Naive thymus-derived CD4-positive, alpha-beta T cell (primary cell): Measurements from ENCODE around the gene SCN2B. TPM values are rescaled to one million over a fixed set of nuclear protein-coding genes. Genes with fewer than 3 reads are reported as not detected.
A peak's percentile ranks its signal among the peaks of the same experiment; 100 is the strongest.

ENCODE experiments used
- ATAC-seq: fragments of 150-1000 bp; cut with Tn5 transposase; 2 replicates; pipeline ENCODE4 v1.10.0; 2021; ENCODE audit warnings: mild to moderate bottlenecking, moderate library complexity
- CTCF ChIA-PET: fragments of 350-600 bp; sonication (Branson Sonifier 250); formaldehyde crosslinking; loops from one replicate; lab custom pipeline; 2021; ENCODE audit warnings: antibody characterized with exemption; lab: Charles Lee
- POLR2A ChIA-PET: fragments of 350-600 bp; sonication (Branson Sonifier 250); formaldehyde crosslinking; loops from one replicate; lab custom pipeline; 2021; ENCODE audit warnings: antibody characterized with exemption, inconsistent platforms; lab: Charles Lee
- DNase-seq, 9 donors: peaks; one replicate each; pipeline versions ENCODE4 v3.0.0 to v3.0.0-alpha.2; 2020 to 2022; ENCODE audit warnings: mixed read lengths in 1 of 9
- H3K27ac ChIP-seq: one replicate; pipeline ENCODE4 v1.7.0; 2013; ENCODE audit warnings: mild to moderate bottlenecking, low read depth, low read length, moderate library complexity
- H3K27me3 ChIP-seq, 2 donors: one replicate each; pipeline ENCODE4 v1.7.0; 2013; ENCODE audit warnings: low read length in 2 of 2, mild to moderate bottlenecking in 2 of 2, moderate library complexity in 2 of 2; ENCODE audit not compliant: control insufficient read depth in 2 of 2, insufficient read depth in 2 of 2
- H3K36me3 ChIP-seq, 3 experiments: 1 replicate in 2 of 3; 2 replicates in 1 of 3; pipeline ENCODE4 v1.7.0; 2013; ENCODE audit warnings: low read length in 3 of 3, mild to moderate bottlenecking in 3 of 3, moderate library complexity in 1 of 3; ENCODE audit not compliant: insufficient read depth in 3 of 3, control insufficient read depth in 2 of 3
- H3K4me1 ChIP-seq, 2 donors: one replicate each; pipeline ENCODE4 v1.7.0; 2013; ENCODE audit warnings: low read length in 2 of 2, mild to moderate bottlenecking in 2 of 2, moderate library complexity in 1 of 2; ENCODE audit not compliant: control insufficient read depth in 2 of 2, insufficient read depth in 2 of 2
- H3K4me3 ChIP-seq: 2 replicates; pipeline ENCODE4 v1.7.0; 2013; ENCODE audit warnings: mild to moderate bottlenecking, low read length
- H3K9me3 ChIP-seq, 3 experiments: 1 replicate in 2 of 3; 2 replicates in 1 of 3; pipeline ENCODE4 v1.7.0; 2013; ENCODE audit warnings: low read length in 3 of 3; ENCODE audit not compliant: control insufficient read depth in 2 of 3
- H3K27ac Mint-ChIP-seq, 9 donors: one replicate each; pipeline ENCODE4 v1.8.0; 2020 to 2022; ENCODE audit warnings: mixed read lengths in 9 of 9, mild to moderate bottlenecking in 8 of 9, moderate library complexity in 5 of 9, inconsistent platforms in 2 of 9
- H3K27me3 Mint-ChIP-seq, 5 donors: one replicate each; pipeline ENCODE4 v1.8.0; 2021 to 2022; ENCODE audit warnings: mixed read lengths in 5 of 5, mild to moderate bottlenecking in 1 of 5
- H3K36me3 Mint-ChIP-seq, 5 donors: one replicate each; pipeline ENCODE4 v1.8.0; 2020 to 2022; ENCODE audit warnings: mixed read lengths in 5 of 5, mild to moderate bottlenecking in 3 of 5, inconsistent platforms in 1 of 5
- H3K4me1 Mint-ChIP-seq, 7 donors: one replicate each; pipeline ENCODE4 v1.8.0; 2020 to 2022; ENCODE audit warnings: mixed read lengths in 7 of 7, mild to moderate bottlenecking in 3 of 7, inconsistent platforms in 1 of 7
- H3K4me3 Mint-ChIP-seq, 10 donors: one replicate each; pipeline ENCODE4 v1.8.0; 2020 to 2022; ENCODE audit warnings: mild to moderate bottlenecking in 10 of 10, mixed read lengths in 10 of 10, moderate library complexity in 6 of 10, inconsistent platforms in 2 of 10
- H3K9me3 Mint-ChIP-seq, 11 donors: one replicate each; pipeline ENCODE4 v1.8.0; 2020 to 2022; ENCODE audit warnings: mixed read lengths in 11 of 11, mild to moderate bottlenecking in 4 of 11, inconsistent platforms in 1 of 11, moderate library complexity in 1 of 11
- intact Hi-C, 2 donors: fragments of 100-400 bp; cut with micrococcal nuclease; formaldehyde crosslinking; loops; one replicate each; pipeline ENCODE4 v1.15.1; 2023
- polyA plus RNA-seq, 2 donors: library from polyadenylated mRNA; unstranded; fragments of 300-500 nt; fragmentation: Illumina TruSeq; gene quantifications; one replicate each; pipeline ENCODE4 v1.2.3, GENCODE V29; 2021
- total RNA-seq, 6 experiments: library from RNA in 5 of 6; stranded (reverse) in 5 of 6; gene quantifications; 1 replicate in 5 of 6; 2 replicates in 1 of 6; pipeline ENCODE4 v1.2.3 and lab custom pipeline; 2021 to 2026

SCN2B gene
- total and polyA plus RNA-seq, 7 experiments from 2014 or later: not detected

- Mint-ChIP-seq H3K27me3 (no peaks in the 10 kb centered on the region), H3K27ac (peak overlapping the region in 4 of 9 donors; percentile 79 to 95 (median 92)), H3K4me1 (peaks cover 61 to 97% (median 89%) of the 10 kb centered on the region in 7 donors), H3K36me3 (peaks cover 0 to 32% (median 8%) of the 10 kb centered on the region in 5 donors), H3K9me3 (no peaks in the 10 kb centered on the region), H3K4me3 (peak overlapping the region in 7 of 10 donors; percentile 42 to 90 (median 57))
- POLR2A ChIA-PET: interaction anchor here (0.6 to 1.6 kb wide), 8 partner anchors 12 to 130 kb away, joined by 3 to 7 read pairs (median 5); partner anchors contain the start of gene MPZL3
- CTCF ChIA-PET: interaction anchor here (0.6 to 1.5 kb wide), 6 partner anchors 12 to 114 kb away, joined by 3 to 5 read pairs (median 4); no protein-coding TSS in a partner anchor
- Histone ChIP-seq H3K4me1 (peaks cover 74 to 78% of the 10 kb centered on the region in 2 donors), H3K4me3 (no peak overlapping the region), H3K9me3 (no peaks in the 10 kb centered on the region), H3K27ac (peak overlapping the region; percentile 78), H3K27me3 (no peaks in the 10 kb centered on the region), H3K36me3 (no peaks in the 10 kb centered on the region)
- no peak for DNase-seq
- no peak for ATAC-seq
- intact Hi-C loops: loop anchor here in 1 of 2 donors (5.0 kb wide), 1 partner anchor 706 kb away; the partner anchor contains the start of gene BCL9L
Observed at GRCh38 chr11:118221419-118221818, 45.0 kb upstream of the SCN2B start.

- H3K27ac Mint-ChIP-seq: peak overlapping the region in 6 of 9 donors; percentile 84 to 92 (median 90)
- POLR2A ChIA-PET: interaction anchor here (0.9 kb wide), 2 partner anchors 10 to 14 kb away, joined by 3 to 4 read pairs; no protein-coding TSS in a partner anchor
Observed at GRCh38 chr11:118219732-118220131, 43.3 kb upstream of the SCN2B start.

GRCh38 chr11:118219244-118219643, 42.8 kb upstream of the SCN2B start:
- Mint-ChIP-seq H3K27ac (peak overlapping the region in 6 of 9 donors; percentile 84 to 92 (median 90)), H3K27me3 (no peaks in the 10 kb centered on the region)

More at GRCh38 chr11:118219732-118220131, 43.3 kb upstream of the SCN2B start:
- CTCF ChIA-PET: interaction anchor here (0.6 to 1.0 kb wide), 2 partner anchors 19 to 21 kb away, joined by 3 read pairs; no protein-coding TSS in a partner anchor
- Mint-ChIP-seq H3K4me1 (peaks cover 65 to 97% (median 92%) of the 10 kb centered on the region in 7 donors), H3K9me3 (no peaks in the 10 kb centered on the region), H3K27me3 (no peaks in the 10 kb centered on the region), H3K4me3 (peak overlapping the region in 9 of 10 donors; percentile 18 to 83 (median 75)), H3K36me3 (peaks cover 0 to 23% (median 8%) of the 10 kb centered on the region in 5 donors)
- H3K4me1 ChIP-seq: peaks cover 75 to 77% of the 10 kb centered on the region in 2 donors
- intact Hi-C loops: loop anchor here in 1 of 2 donors (5.0 kb wide), 2 partner anchors 63 to 708 kb away; partner anchors contain the start of gene BCL9L
- H3K27me3 ChIP-seq: no peaks in the 10 kb centered on the region
- H3K36me3 ChIP-seq: no peaks in the 10 kb centered on the region
- ATAC-seq (no peak), DNase-seq (no peak)
- no peaks in the 10 kb centered on the region for H3K9me3 ChIP-seq
- H3K4me3 ChIP-seq: peak overlapping the region; percentile 7
- no peak overlapping the region for H3K27ac ChIP-seq

GRCh38 chr11:118217575-118217974, 41.1 kb upstream of the SCN2B start:
- Histone ChIP-seq H3K27ac (peak overlapping the region; percentile 64), H3K27me3 (no peaks in the 10 kb centered on the region), H3K4me1 (peaks cover 66 to 91% of the 10 kb centered on the region in 2 donors), H3K9me3 (no peaks in the 10 kb centered on the region), H3K4me3 (peak overlapping the region; percentile 37), H3K36me3 (peaks cover 0 to 5% (median 0%) of the 10 kb centered on the region in 3 experiments)
- peaks cover 76 to 100% (median 98%) of the 10 kb centered on the region in 7 donors for H3K4me1 Mint-ChIP-seq
- DNase-seq (no peak), ATAC-seq (peak; percentile 66)
- no peaks in the 10 kb centered on the region for H3K27me3 Mint-ChIP-seq
- H3K9me3 Mint-ChIP-seq: no peaks in the 10 kb centered on the region
- peak overlapping the region in 9 of 10 donors; percentile 78 to 87 (median 83) for H3K4me3 Mint-ChIP-seq
- H3K27ac Mint-ChIP-seq: peak overlapping the region in 7 of 9 donors; percentile 84 to 96 (median 92)
- POLR2A ChIA-PET: interaction anchor here (0.6 to 7.5 kb wide), 4 partner anchors 8 to 47 kb away, joined by 3 to 64 read pairs (median 4); partner anchors contain the start of gene JAML
- H3K36me3 Mint-ChIP-seq: peaks cover 5 to 30% (median 17%) of the 10 kb centered on the region in 5 donors
- CTCF ChIA-PET: interaction anchor here (0.7 to 3.4 kb wide), 2 partner anchors 19 to 155 kb away, joined by 5 to 12 read pairs; no protein-coding TSS in a partner anchor
- intact Hi-C loops: loop anchor here (1.0 to 5.0 kb wide), 6 partner anchors 8 to 65 kb away; partner anchors contain the start of gene JAML (in 2 of the 2)

More at GRCh38 chr11:118219244-118219643, 42.8 kb upstream of the SCN2B start:
- intact Hi-C loops: loop anchor here in 1 of 2 donors (5.0 kb wide), 1 partner anchor 63 kb away; no protein-coding TSS in a partner anchor
- Histone ChIP-seq H3K4me1 (peaks cover 77 to 80% of the 10 kb centered on the region in 2 donors), H3K36me3 (no peaks in the 10 kb centered on the region), H3K9me3 (no peaks in the 10 kb centered on the region), H3K27me3 (no peaks in the 10 kb centered on the region), H3K4me3 (peak overlapping the region; percentile 7), H3K27ac (no peak overlapping the region)
- ChIA-PET CTCF (interaction anchor here (0.8 to 1.0 kb wide), 2 partner anchors 17 to 20 kb away, joined by 3 to 7 read pairs; no protein-coding TSS in a partner anchor), POLR2A (interaction anchor here (0.8 to 0.9 kb wide), 2 partner anchors 10 to 119 kb away, joined by 4 read pairs; no protein-coding TSS in a partner anchor)
- DNase-seq: no peak
- H3K9me3 Mint-ChIP-seq: no peaks in the 10 kb centered on the region
- H3K4me3 Mint-ChIP-seq: peak overlapping the region in 9 of 10 donors; percentile 33 to 83 (median 75)
- peaks cover 64 to 99% (median 96%) of the 10 kb centered on the region in 7 donors for H3K4me1 Mint-ChIP-seq
- peaks cover 0 to 24% (median 8%) of the 10 kb centered on the region in 5 donors for H3K36me3 Mint-ChIP-seq
- ATAC-seq: no peak

DNA sequence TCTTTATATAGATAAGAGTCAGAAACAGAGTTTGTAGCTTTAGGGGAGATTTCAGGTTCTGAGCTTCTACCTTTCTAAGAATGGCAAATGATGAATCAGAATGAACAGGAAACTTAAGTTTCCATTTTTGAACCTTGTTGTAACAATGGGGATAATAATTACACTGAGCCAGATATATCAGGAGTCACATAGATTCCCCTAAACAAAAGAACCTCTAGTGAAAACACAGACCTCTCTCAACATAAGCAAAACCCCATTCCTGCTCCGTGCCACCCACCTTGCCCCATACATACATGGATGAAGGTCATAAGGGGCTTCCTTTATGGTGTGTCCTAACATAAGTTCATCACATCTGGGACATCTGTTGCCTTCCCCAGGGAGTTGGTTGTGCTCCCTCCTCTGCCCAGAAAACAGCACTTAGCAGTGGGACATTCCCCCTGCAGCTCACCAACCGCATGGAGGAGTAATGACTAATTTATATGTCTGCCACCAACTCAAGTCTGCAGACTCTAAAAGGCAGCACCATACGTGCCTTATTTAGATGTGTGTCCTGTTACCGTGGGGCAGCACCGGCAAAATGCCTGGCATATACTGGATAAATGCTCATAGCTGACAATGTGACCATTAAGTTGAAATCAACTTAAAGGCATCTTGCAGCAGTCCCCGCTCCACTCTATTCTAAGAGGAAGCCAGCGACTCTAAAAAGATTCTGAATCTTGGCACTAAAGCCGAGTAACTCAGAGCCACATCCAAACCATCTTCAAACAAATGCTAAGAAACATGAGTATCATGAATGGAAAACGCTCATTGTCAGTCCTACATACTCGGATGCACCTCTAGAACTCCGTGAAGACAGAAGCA, 40.4 kb upstream of the SCN2B start:
- H3K4me3 Mint-ChIP-seq: peak overlapping the region in 9 of 10 donors; percentile 78 to 87 (median 83)

More for the DNA sequence above, 40.4 kb upstream of the SCN2B start:
- intact Hi-C loops: loop anchor here (1.0 to 5.0 kb wide), 6 partner anchors 8 to 65 kb away; partner anchors contain the start of gene JAML (in 2 of the 2)
- CTCF ChIA-PET: interaction anchor here (0.7 to 3.4 kb wide), 8 partner anchors 7 to 74 kb away, joined by 3 to 12 read pairs (median 4); no protein-coding TSS in a partner anchor
- Mint-ChIP-seq H3K9me3 (no peaks in the 10 kb centered on the region), H3K36me3 (peaks cover 11 to 37% (median 25%) of the 10 kb centered on the region in 5 donors), H3K4me1 (peaks cover 75 to 100% (median 98%) of the 10 kb centered on the region in 7 donors), H3K27me3 (no peaks in the 10 kb centered on the region), H3K27ac (peak overlapping the region in 7 of 9 donors; percentile 84 to 96 (median 92))
- H3K4me1 ChIP-seq: peaks cover 62 to 89% of the 10 kb centered on the region in 2 donors
- H3K4me3 ChIP-seq: peak overlapping the region; percentile 37
- POLR2A ChIA-PET: interaction anchor here (0.7 to 7.5 kb wide), 12 partner anchors 9 to 125 kb away, joined by 3 to 64 read pairs (median 4); partner anchors contain the start of genes CD3D, JAML and MPZL3
- no peaks in the 10 kb centered on the region for H3K27me3 ChIP-seq
- H3K36me3 ChIP-seq: peaks cover 0 to 12% (median 5%) of the 10 kb centered on the region in 3 experiments
- ATAC-seq (peak; percentile 71), DNase-seq (peak in 3 of 9 donors; percentile 19 to 60 (median 39))
- H3K9me3 ChIP-seq: no peaks in the 10 kb centered on the region
- peak overlapping the region; percentile 64 for H3K27ac ChIP-seq
